DND-41 (cell line): ENCODE results near the gene CCDC102A.
"Not testable (repeated sequence)": the region's sequence is repeated elsewhere in the genome, so short reads cannot be mapped to it uniquely, and the experiment has no call there.

Experiments
- ATAC-seq: fragments of 200-7000 bp; cut with Tn5 transposase; 3 replicates; pipeline ENCODE4 v1.9.1; 2021; ENCODE audit warnings: low read depth; ENCODE audit not compliant: insufficient read depth
- DNase-seq: peaks from one replicate; pipeline ENCODE4 v3.0.0-alpha.2; 2020
- H2AFZ ChIP-seq: 2 replicates; pipeline ENCODE4 v1.6.0; 2012; ENCODE audit warnings: low read depth, low read length
- H3K27ac ChIP-seq: 2 replicates; pipeline ENCODE4 v1.5.1; 2012; ENCODE audit warnings: low read length, inconsistent platforms
- H3K27me3 ChIP-seq: fragments of 200-600 bp; sonication (generic); 2 replicates; pipeline ENCODE4 v1.6.0; 2012; ENCODE audit warnings: low read length, mild to moderate bottlenecking, inconsistent platforms; ENCODE audit not compliant: insufficient read depth, poor library complexity
- H3K36me3 ChIP-seq: 2 replicates; pipeline ENCODE4 v1.5.1; 2012; ENCODE audit warnings: low read length, inconsistent platforms; ENCODE audit not compliant: insufficient read depth
- H3K4me1 ChIP-seq: 2 replicates; pipeline ENCODE4 v1.5.1; 2012; ENCODE audit warnings: mild to moderate bottlenecking, low read length; ENCODE audit not compliant: insufficient read depth
- H3K4me2 ChIP-seq: 2 replicates; pipeline ENCODE4 v1.6.0; 2012; ENCODE audit warnings: mild to moderate bottlenecking, moderate library complexity, low read length, inconsistent platforms; ENCODE audit not compliant: insufficient read depth
- H3K4me3 ChIP-seq, 2 experiments: fragments of 200-600 bp in 1 of 2; shearing (Covaris generic) in 1 of 2; 2 replicates each; pipeline ENCODE4 v1.5.1; 2012 to 2016; ENCODE audit warnings: inconsistent platforms in 2 of 2, low read length in 2 of 2, mild to moderate bottlenecking in 2 of 2, low read depth in 1 of 2, moderate library complexity in 1 of 2
- H3K79me2 ChIP-seq: 2 replicates; pipeline ENCODE4 v1.6.0; 2012; ENCODE audit warnings: low read length, inconsistent platforms; ENCODE audit not compliant: insufficient read depth
- H3K9ac ChIP-seq: 2 replicates; pipeline ENCODE4 v1.6.0; 2012; ENCODE audit warnings: low read depth, mild to moderate bottlenecking, inconsistent platforms, low read length, moderate library complexity
- H3K9me3 ChIP-seq: 2 replicates; pipeline ENCODE4 v1.5.1; 2012; ENCODE audit warnings: low read length, moderate library complexity, mild to moderate bottlenecking, inconsistent platforms; ENCODE audit not compliant: insufficient read depth, severe bottlenecking
- H4K20me1 ChIP-seq: 2 replicates; pipeline ENCODE4 v1.6.0; 2012; ENCODE audit warnings: low read length; ENCODE audit not compliant: insufficient read depth
- CTCF ChIP-seq: IDR thresholded peaks from 2 replicates; pipeline ENCODE4 v1.5.1; 2012; ENCODE audit warnings: borderline replicate concordance, low read length, moderate library complexity, mild to moderate bottlenecking; ENCODE audit not compliant: poor library complexity, severe bottlenecking; ENCODE audit errors: extremely low read depth
- EZH2 ChIP-seq: IDR thresholded peaks from 3 replicates; pipeline ENCODE4 v1.6.1; 2012; ENCODE audit warnings: borderline replicate concordance, low read depth, mild to moderate bottlenecking, moderate library complexity, low read length, inconsistent platforms; ENCODE audit not compliant: severe bottlenecking

The CCDC102A gene

DNA sequence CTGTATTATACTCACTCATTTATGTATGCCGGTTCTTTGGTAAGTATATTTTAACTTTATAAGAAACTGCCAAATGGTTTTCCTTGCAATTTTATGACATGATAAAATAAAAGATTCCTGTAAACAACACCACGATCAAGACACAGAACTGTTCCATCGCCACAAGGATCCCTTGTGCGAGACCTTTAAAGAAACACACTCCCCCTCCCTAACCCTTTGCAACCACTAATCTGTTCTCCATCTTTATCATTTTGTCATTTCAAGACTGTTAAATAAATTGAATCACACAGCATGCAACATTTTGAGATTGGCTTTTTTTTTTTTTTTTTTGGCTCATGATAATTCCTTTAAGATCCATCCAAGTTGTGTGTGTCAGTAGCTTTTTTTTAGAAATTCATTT, 12.0 kb upstream of the CCDC102A start:
- H3K9ac ChIP-seq: no peak overlapping the region
- H2AFZ ChIP-seq: no peak overlapping the region
- no peaks in the 10 kb centered on the region for H3K36me3 ChIP-seq
- no peak overlapping the region for H3K4me2 ChIP-seq
- no peaks in the 10 kb centered on the region for H3K79me2 ChIP-seq
- peaks cover 9% of the 10 kb centered on the region for H3K4me1 ChIP-seq
- no peaks in the 10 kb centered on the region for H3K9me3 ChIP-seq
- H4K20me1 ChIP-seq: no peaks in the 10 kb centered on the region
- DNase-seq (no peak), ATAC-seq (no peak)
- H3K27ac ChIP-seq: no peak overlapping the region
- H3K27me3 ChIP-seq: peaks cover 7% of the 10 kb centered on the region
- no peak for TF ChIP-seq EZH2
- no peak for TF ChIP-seq CTCF
- H3K4me3 ChIP-seq: no peak overlapping the region

DNA sequence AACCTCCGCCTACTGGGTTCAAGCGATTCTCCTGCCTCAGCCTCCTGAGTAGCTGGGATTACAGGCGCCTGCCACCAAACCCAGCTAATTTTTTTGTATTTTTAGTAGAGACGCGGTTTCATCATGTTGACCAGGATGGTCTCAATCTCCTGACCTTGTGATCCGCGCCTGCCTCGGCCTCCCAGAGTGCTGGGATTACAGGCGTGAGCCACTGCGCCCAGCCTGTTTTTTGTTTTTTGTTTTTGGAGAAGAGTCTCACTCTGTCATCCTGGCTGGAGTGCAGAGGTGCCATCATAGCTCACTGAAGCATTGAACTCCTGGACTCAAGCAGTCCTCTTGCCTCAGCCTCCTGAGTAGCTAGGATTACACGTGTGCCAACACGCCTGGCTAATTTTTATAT, 11.2 kb upstream of the CCDC102A start:
- ATAC-seq, H3K4me2 ChIP-seq: not testable (repeated sequence)

GRCh38 chr16:57544124-57544653, 7.8 kb upstream of the CCDC102A start:
- DNase-seq (peak; percentile 53), ATAC-seq (peak; percentile 91)
- no peaks in the 10 kb centered on the region for H3K36me3 ChIP-seq
- no peaks in the 10 kb centered on the region for H3K9me3 ChIP-seq
- no peak overlapping the region for H3K4me3 ChIP-seq
- H3K79me2 ChIP-seq: no peaks in the 10 kb centered on the region
- H3K9ac ChIP-seq: no peak overlapping the region; the same call in 1 of the 2 replicates
- no peak overlapping the region for H3K4me2 ChIP-seq
- no peaks in the 10 kb centered on the region for H4K20me1 ChIP-seq
- peaks cover 9% of the 10 kb centered on the region for H3K4me1 ChIP-seq
- no peak overlapping the region for H2AFZ ChIP-seq
- H3K27ac ChIP-seq: no peak overlapping the region
- peaks cover 6% of the 10 kb centered on the region for H3K27me3 ChIP-seq
- TF ChIP-seq EZH2 (no peak), CTCF (no peak)

More for the DNA sequence above, 11.2 kb upstream of the CCDC102A start:
- H3K27ac ChIP-seq, H3K9me3 ChIP-seq, H3K9ac ChIP-seq, DNase-seq, H3K36me3 ChIP-seq, H3K27me3 ChIP-seq, H3K4me1 ChIP-seq, H3K4me3 ChIP-seq, H4K20me1 ChIP-seq, H2AFZ ChIP-seq, H3K79me2 ChIP-seq: not testable (repeated sequence)

DNA sequence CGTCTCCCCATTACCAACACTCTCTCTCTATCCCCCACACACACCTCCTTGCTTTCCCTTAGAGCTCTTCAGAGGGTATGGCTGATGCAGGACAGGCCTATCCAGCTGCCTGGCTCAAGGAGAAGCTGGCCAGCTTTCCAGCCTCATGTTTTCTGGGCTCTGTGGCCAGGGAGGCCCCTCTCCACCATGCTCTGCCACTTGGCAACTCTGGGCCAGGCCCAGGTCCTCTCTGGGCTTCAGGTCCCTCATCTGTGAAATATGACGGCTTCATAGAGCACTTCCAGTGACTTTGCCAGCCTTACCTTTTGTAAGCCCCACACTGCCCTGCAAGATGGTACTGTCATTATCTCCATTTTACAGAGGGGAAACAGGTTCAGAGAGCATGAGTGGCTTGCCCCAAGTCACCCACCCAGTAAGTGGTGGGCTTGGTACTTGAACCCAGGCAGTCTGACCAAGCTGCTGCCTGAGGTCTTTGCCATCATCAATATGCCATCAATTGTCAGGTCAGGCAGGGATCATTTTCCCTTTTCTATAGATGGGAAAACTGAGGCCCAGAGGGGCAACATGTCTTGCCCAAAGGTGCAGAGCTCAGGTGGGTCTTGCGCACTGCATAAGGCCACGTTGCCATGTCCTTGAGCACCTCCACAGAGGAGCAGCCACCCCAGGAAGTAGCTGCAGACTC, 5.5 kb upstream of the CCDC102A start:
- no peak overlapping the region for H2AFZ ChIP-seq
- peaks cover 7% of the 10 kb centered on the region for H3K27me3 ChIP-seq
- no peaks in the 10 kb centered on the region for H3K36me3 ChIP-seq
- ATAC-seq: no peak
- H4K20me1 ChIP-seq: no peaks in the 10 kb centered on the region
- no peaks in the 10 kb centered on the region for H3K9me3 ChIP-seq
- H3K4me1 ChIP-seq: peaks cover 19% of the 10 kb centered on the region
- H3K4me3 ChIP-seq: no peak overlapping the region
- no peak overlapping the region for H3K9ac ChIP-seq
- H3K79me2 ChIP-seq: no peaks in the 10 kb centered on the region
- H3K4me2 ChIP-seq: no peak overlapping the region
- H3K27ac ChIP-seq: no peak overlapping the region
- TF ChIP-seq EZH2: no peak
- no peak for TF ChIP-seq CTCF
- DNase-seq: no peak
